K562 (cell line): ENCODE measurements around the gene STIM1. TPM values are rescaled to one million over a fixed set of nuclear protein-coding genes. Genes with fewer than 3 reads are reported as not detected.

ENCODE experiments used
- AFF1 ChIP-seq, 2 experiments: fragments of 450-650 bp; IDR thresholded peaks; 2 replicates each; pipeline ENCODE4 v1.6.1; 2018; ENCODE audit warnings: mild to moderate bottlenecking in 2 of 2, low read depth in 1 of 2; ENCODE audit not compliant: partially characterized antibody in 2 of 2
- C11orf30 ChIP-seq: fragments of 450-650 bp; IDR thresholded peaks from 2 replicates; pipeline ENCODE4 v1.6.1; 2016; ENCODE audit warnings: low read depth, mild to moderate bottlenecking
- CREB3L1 ChIP-seq: fragments of 450-650 bp; IDR thresholded peaks from 2 replicates; pipeline ENCODE4 v1.6.1; 2014; ENCODE audit warnings: low read depth, mild to moderate bottlenecking, moderate library complexity, borderline replicate concordance
- CTBP1 ChIP-seq: fragments of 450-650 bp; IDR thresholded peaks from 2 replicates; pipeline ENCODE4 v1.6.1; 2016; ENCODE audit warnings: borderline replicate concordance
- CXXC5 ChIP-seq: fragments of 250-450 bp; sonication (Bioruptor Pico); IDR thresholded peaks from 2 replicates; pipeline ENCODE4 v1.8.0; 2022; ENCODE audit warnings: inconsistent platforms, mild to moderate bottlenecking, moderate library complexity
- E2F4 ChIP-seq: sonication (generic); formaldehyde crosslinking; IDR thresholded peaks from 2 replicates; pipeline ENCODE4 v1.8.0; 2022; ENCODE audit warnings: mild to moderate bottlenecking, low read depth, missing genetic modification reagents
- EP400 ChIP-seq: fragments of 450-650 bp; IDR thresholded peaks from 2 replicates; pipeline ENCODE4 v1.6.1; 2017; ENCODE audit warnings: antibody characterized with exemption, mild to moderate bottlenecking, moderate library complexity
- HSF4 ChIP-seq: fragments of 250-450 bp; sonication (Bioruptor Pico); IDR thresholded peaks from 2 replicates; pipeline ENCODE4 v2.1.2; 2022; ENCODE audit warnings: mild to moderate bottlenecking, moderate library complexity, borderline replicate concordance
- MCM7 ChIP-seq, 2 experiments: fragments of 450-650 bp; IDR thresholded peaks; 2 replicates each; pipeline ENCODE4 v1.6.1; 2016 to 2018
- MLLT1 ChIP-seq, 2 experiments: fragments of 450-650 bp; IDR thresholded peaks; 2 replicates each; pipeline ENCODE4 v1.6.1; 2016
- NFE2 ChIP-seq: IDR thresholded peaks from 2 replicates; pipeline ENCODE4 v1.6.1; 2014; ENCODE audit warnings: antibody characterized with exemption, low read depth
- NFXL1 ChIP-seq: fragments of 450-650 bp; formaldehyde crosslinking; IDR thresholded peaks from 2 replicates; pipeline ENCODE4 v1.4.0; 2021; ENCODE audit warnings: mild to moderate bottlenecking
- RBM34 ChIP-seq: fragments of 200-400 bp; formaldehyde crosslinking; IDR thresholded peaks from 2 replicates; pipeline ENCODE4 v1.6.1; 2018; ENCODE audit warnings: low read length, borderline replicate concordance; ENCODE audit not compliant: insufficient read depth
- SMARCE1 ChIP-seq: fragments of 450-650 bp; IDR thresholded peaks from 2 replicates; pipeline ENCODE4 v1.7.1; 2016; ENCODE audit warnings: mild to moderate bottlenecking
- TCF3 ChIP-seq: sonication (generic); formaldehyde crosslinking; IDR thresholded peaks from 2 replicates; pipeline ENCODE4 v1.4.0; 2020; ENCODE audit warnings: mild to moderate bottlenecking, missing genetic modification reagents
- TEAD1 ChIP-seq, 2 experiments: fragments of 450-650 bp in 1 of 2; sonication (generic) in 1 of 2; formaldehyde crosslinking; IDR thresholded peaks; 2 replicates each; pipeline versions ENCODE4 v1.4.0 to v1.8.0; 2020 to 2022; ENCODE audit warnings: mild to moderate bottlenecking in 2 of 2, missing genetic modification reagents in 1 of 2
- XRCC4 ChIP-seq: IDR thresholded peaks from one replicate; pipeline ENCODE4 v1.6.1; 2011; ENCODE audit not compliant: insufficient read depth, insufficient read length; ENCODE audit errors: extremely low read depth
- ZBTB17 ChIP-seq: fragments of 450-650 bp; formaldehyde crosslinking; IDR thresholded peaks from 2 replicates; pipeline ENCODE4 v1.4.0; 2020; ENCODE audit warnings: mild to moderate bottlenecking
- ZNF232 ChIP-seq: sonication (generic); formaldehyde crosslinking; IDR thresholded peaks from 2 replicates; pipeline ENCODE4 v1.8.0; 2022; ENCODE audit warnings: mild to moderate bottlenecking, missing genetic modification reagents
- ZNF316 ChIP-seq: fragments of 450-650 bp; IDR thresholded peaks from 2 replicates; pipeline ENCODE4 v1.6.1; 2016
- ZNF707 ChIP-seq: fragments of 250-450 bp; sonication (Bioruptor Pico); conservative IDR thresholded peaks from 2 replicates; pipeline ENCODE4 v1.8.0; 2022; ENCODE audit warnings: inconsistent platforms, mild to moderate bottlenecking, moderate library complexity
- polyA plus RNA-seq, 8 experiments: library from polyadenylated mRNA; depleted of rRNA in 4 of 8; stranded (reverse) in 5 of 8; unstranded in 3 of 8; fragments of >200 nt; fragmentation: Nextera tagmentation in 2 of 8; fragmentation: Illumina TruSeq in 1 of 8; extraction: Ambion mirVana in 2 of 8; extraction: Trizol in 1 of 8; gene quantifications; 2 replicates each; pipeline versions ENCODE4 v1.2.1 to v1.2.3, GENCODE V29; 2011 to 2014; ENCODE audit warnings: inconsistent platforms in 1 of 8, missing spikeins in 1 of 8
- total RNA-seq, 7 experiments: library from RNA; depleted of rRNA in 6 of 7; stranded (reverse); fragments of >200 nt in 6 of 7; fragmentation: Illumina TruSeq in 2 of 7; extraction: Trizol in 2 of 7; gene quantifications; 2 replicates each; pipeline versions ENCODE4 v1.2.1 to v1.2.3, GENCODE V29; 2011 to 2021; ENCODE audit warnings: low replicate concordance in 1 of 7

Gene STIM1
- total and polyA plus RNA-seq, 9 of the 15 experiments (the other 6 are each of a cell fraction or from before 2014, with no cell fraction given) = 7.7 to 50.5 (median 22.5) TPM

GRCh38 chr11:3920148-3920852, 64.8 kb downstream of the STIM1 start (continued):
- TF ChIP-seq ZNF232 (CRISPR knock-in tag) (no peak), CREB3L1 (no peak), HSF4 (CRISPR knock-in tag) (no peak), TEAD1 (CRISPR knock-in tag; IDR thresholded peaks at IDR 0.05) (peak in 1 of 2 experiments; percentile 4; a peak in 1 of 4 replicates), CTBP1 (peak; percentile 49; the same call in 1 of the 2 replicates), MLLT1 (IDR thresholded peaks at IDR 0.05) (peak in 1 of 2 experiments; percentile 65; a peak in 1 of 4 replicates), E2F4 (CRISPR knock-in tag) (no peak), XRCC4 (no peak), AFF1 (IDR thresholded peaks at IDR 0.05; ENCODE audit: low read depth in 1 of 2, partially characterized antibody in 2 of 2) (peak in 1 of 2 experiments; percentile 19), RBM34 (no peak), CXXC5 (CRISPR knock-in tag) (peak; percentile 42; the same call in 1 of the 2 replicates), ZNF707 (CRISPR knock-in tag) (no peak), ZNF316 (0 out of 2 replicates have a peak, but pooled peaks have one; percentile 10), NFE2 (peak; percentile 71), MCM7 (IDR thresholded peaks at IDR 0.05) (no peak), ZBTB17 (CRISPR knock-in tag) (no peak), SMARCE1 (peak; percentile 91), TCF3 (CRISPR knock-in tag) (peak; percentile 37; the same call in 1 of the 2 replicates), EP400 (peak; percentile 77), C11orf30 (peak; percentile 34; the same call in 1 of the 2 replicates), NFXL1 (no peak)
